GM10266 (cell line): ENCODE results near the gene OSBPL1A.

ENCODE experiments used
- DNase-seq: peaks from one replicate; pipeline ENCODE4 v3.0.0; 2012; ENCODE audit errors: extremely low spot score
- CTCF ChIP-seq: IDR thresholded peaks from 2 replicates; pipeline ENCODE4 v1.5.1; 2012; ENCODE audit warnings: mild to moderate bottlenecking, low read depth; ENCODE audit not compliant: control insufficient read depth, insufficient read depth; ENCODE audit errors: missing control alignments

OSBPL1A gene

GRCh38 chr18:24398540-24398939 is 916 bp upstream of the OSBPL1A start:
- TF ChIP-seq CTCF = no peak
- no peak for DNase-seq

- DNase-seq = no peak
- TF ChIP-seq CTCF = no peak
Observed at GRCh38 chr18:24397131-24397693, 412 bp downstream of the OSBPL1A start.

- no peak for DNase-seq
Observed at GRCh38 chr18:24396082-24396633, 1.5 kb downstream of the OSBPL1A start.

GRCh38 chr18:24395049-24395795 is 2.4 kb downstream of the OSBPL1A start:
- no peak for DNase-seq
- TF ChIP-seq CTCF = no peak

More at GRCh38 chr18:24396082-24396633, 1.5 kb downstream of the OSBPL1A start:
- TF ChIP-seq CTCF = no peak

GRCh38 chr18:24388957-24389356 is 8.7 kb downstream of the OSBPL1A start:
- no peak for TF ChIP-seq CTCF

GRCh38 chr18:24386681-24387080 is 10.9 kb downstream of the OSBPL1A start:
- no peak for TF ChIP-seq CTCF
- no peak for DNase-seq

More at GRCh38 chr18:24388957-24389356, 8.7 kb downstream of the OSBPL1A start:
- DNase-seq = no peak

- no peak for TF ChIP-seq CTCF
- DNase-seq = no peak
Observed at GRCh38 chr18:24381126-24381525, 16.5 kb downstream of the OSBPL1A start.
